IPS-18a (cell line): Measurements from ENCODE around the gene HNRNPAB.
"Not testable (repeated sequence)": the region's sequence is repeated elsewhere in the genome, so short reads cannot be mapped to it uniquely, and the experiment has no call there.

ENCODE experiments used
- H3K27ac ChIP-seq: one replicate; pipeline ENCODE4 v1.5.1; 2013; ENCODE audit warnings: low read length
- H3K27me3 ChIP-seq: one replicate; pipeline ENCODE4 v1.6.1; 2013; ENCODE audit warnings: mild to moderate bottlenecking, low read length; ENCODE audit not compliant: control insufficient read depth, insufficient read depth
- H3K36me3 ChIP-seq: one replicate; pipeline ENCODE4 v1.6.1; 2013; ENCODE audit warnings: low read depth, low read length; ENCODE audit not compliant: control insufficient read depth
- H3K4me1 ChIP-seq: one replicate; pipeline ENCODE4 v1.6.1; 2013; ENCODE audit warnings: low read depth, low read length; ENCODE audit not compliant: control insufficient read depth
- H3K4me3 ChIP-seq: one replicate; pipeline ENCODE4 v1.5.1; 2013; ENCODE audit warnings: low read length
- H3K9ac ChIP-seq: one replicate; pipeline ENCODE4 v1.6.1; 2013; ENCODE audit warnings: mild to moderate bottlenecking, low read length, moderate library complexity
- H3K9me3 ChIP-seq: one replicate; pipeline ENCODE4 v1.6.1; 2013; ENCODE audit warnings: low read depth, low read length; ENCODE audit not compliant: control insufficient read depth

The HNRNPAB gene

GRCh38 chr5:178227138-178227659 is 22.9 kb downstream of the HNRNPAB start:
- H3K36me3 ChIP-seq = peaks cover 26% of the 10 kb centered on the region
- H3K4me3 ChIP-seq = no peak overlapping the region
- peaks cover 17% of the 10 kb centered on the region for H3K4me1 ChIP-seq
- no peak overlapping the region for H3K9ac ChIP-seq
- H3K27me3 ChIP-seq = no peaks in the 10 kb centered on the region
- H3K27ac ChIP-seq = no peak overlapping the region
- H3K9me3 ChIP-seq = no peaks in the 10 kb centered on the region

GRCh38 chr5:178227929-178228328 is 23.6 kb downstream of the HNRNPAB start:
- Histone ChIP-seq H3K9ac (no peak overlapping the region), H3K27me3 (no peaks in the 10 kb centered on the region), H3K36me3 (peaks cover 26% of the 10 kb centered on the region), H3K9me3 (no peaks in the 10 kb centered on the region), H3K4me1 (peaks cover 14% of the 10 kb centered on the region), H3K27ac (no peak overlapping the region), H3K4me3 (no peak overlapping the region)

DNA sequence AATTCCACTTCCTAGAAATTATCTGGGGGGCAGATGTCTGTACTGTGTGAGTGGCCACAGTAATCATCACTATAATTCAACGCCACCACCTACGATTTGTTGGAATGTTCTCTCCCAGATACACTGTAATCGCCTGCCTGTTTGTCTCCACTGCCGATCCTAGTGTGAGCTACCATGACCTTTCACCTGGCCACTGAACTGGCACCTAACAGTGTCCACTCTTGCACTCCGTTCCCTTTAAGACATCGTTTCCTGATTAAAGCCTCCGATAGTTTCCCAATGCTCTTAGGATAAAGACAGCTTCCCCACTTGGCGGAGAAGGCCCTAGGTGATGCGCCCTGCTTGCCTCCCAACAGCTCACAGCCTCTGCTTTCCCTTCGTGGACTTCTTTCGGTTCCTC is 24.3 kb downstream of the HNRNPAB start:
- H3K27me3 ChIP-seq = no peaks in the 10 kb centered on the region
- no peak overlapping the region for H3K9ac ChIP-seq
- H3K9me3 ChIP-seq = no peaks in the 10 kb centered on the region
- H3K36me3 ChIP-seq = peaks cover 26% of the 10 kb centered on the region
- no peak overlapping the region for H3K27ac ChIP-seq
- no peak overlapping the region for H3K4me3 ChIP-seq
- H3K4me1 ChIP-seq = peaks cover 8% of the 10 kb centered on the region

DNA sequence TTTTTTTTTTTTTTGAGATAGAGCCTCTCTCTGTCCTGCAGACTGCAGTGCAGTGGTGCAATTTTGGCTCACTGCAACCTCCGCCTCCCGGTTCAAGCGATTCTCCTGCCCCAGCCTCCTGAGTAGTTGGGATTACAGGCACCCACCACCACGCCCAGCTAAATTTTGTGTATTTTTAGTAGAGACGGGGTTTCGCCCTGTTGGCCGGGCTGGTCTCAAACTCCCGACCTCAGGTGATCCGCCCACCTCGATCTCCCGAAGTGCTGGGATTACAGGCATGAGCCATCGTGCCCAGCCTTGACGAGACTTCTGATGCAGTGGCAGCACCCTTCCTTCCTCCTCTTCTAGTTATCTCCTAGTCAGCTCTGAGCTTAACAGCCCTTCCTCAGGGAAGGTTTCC is 24.8 kb downstream of the HNRNPAB start:
- not testable (repeated sequence) for H3K4me3 ChIP-seq, H3K27ac ChIP-seq, H3K4me1 ChIP-seq, H3K9ac ChIP-seq, H3K27me3 ChIP-seq, H3K9me3 ChIP-seq
- peaks cover 26% of the 10 kb centered on the region for H3K36me3 ChIP-seq

GRCh38 chr5:178229861-178230260 is 25.5 kb downstream of the HNRNPAB start:
- no peaks in the 10 kb centered on the region for H3K9me3 ChIP-seq
- peaks cover 3% of the 10 kb centered on the region for H3K4me1 ChIP-seq
- no peak overlapping the region for H3K9ac ChIP-seq
- H3K27ac ChIP-seq = no peak overlapping the region
- H3K36me3 ChIP-seq = peaks cover 26% of the 10 kb centered on the region
- H3K4me3 ChIP-seq = no peak overlapping the region
- no peaks in the 10 kb centered on the region for H3K27me3 ChIP-seq

- Histone ChIP-seq H3K4me3 (peak overlapping the region; percentile 78), H3K27me3 (no peaks in the 10 kb centered on the region), H3K4me1 (peaks cover 4% of the 10 kb centered on the region), H3K27ac (no peak overlapping the region), H3K9me3 (no peaks in the 10 kb centered on the region), H3K36me3 (peaks cover 21% of the 10 kb centered on the region), H3K9ac (peak overlapping the region; percentile 58)
Measured at GRCh38 chr5:178230879-178231538, 26.7 kb downstream of the HNRNPAB start.

- Histone ChIP-seq H3K9me3 (no peaks in the 10 kb centered on the region), H3K9ac (peak overlapping the region; percentile 58), H3K36me3 (peaks cover 21% of the 10 kb centered on the region), H3K4me1 (peaks cover 4% of the 10 kb centered on the region), H3K4me3 (peak overlapping the region; percentile 78), H3K27me3 (no peaks in the 10 kb centered on the region), H3K27ac (no peak overlapping the region)
Measured at GRCh38 chr5:178231539-178232123, 27.3 kb downstream of the HNRNPAB start.

DNA sequence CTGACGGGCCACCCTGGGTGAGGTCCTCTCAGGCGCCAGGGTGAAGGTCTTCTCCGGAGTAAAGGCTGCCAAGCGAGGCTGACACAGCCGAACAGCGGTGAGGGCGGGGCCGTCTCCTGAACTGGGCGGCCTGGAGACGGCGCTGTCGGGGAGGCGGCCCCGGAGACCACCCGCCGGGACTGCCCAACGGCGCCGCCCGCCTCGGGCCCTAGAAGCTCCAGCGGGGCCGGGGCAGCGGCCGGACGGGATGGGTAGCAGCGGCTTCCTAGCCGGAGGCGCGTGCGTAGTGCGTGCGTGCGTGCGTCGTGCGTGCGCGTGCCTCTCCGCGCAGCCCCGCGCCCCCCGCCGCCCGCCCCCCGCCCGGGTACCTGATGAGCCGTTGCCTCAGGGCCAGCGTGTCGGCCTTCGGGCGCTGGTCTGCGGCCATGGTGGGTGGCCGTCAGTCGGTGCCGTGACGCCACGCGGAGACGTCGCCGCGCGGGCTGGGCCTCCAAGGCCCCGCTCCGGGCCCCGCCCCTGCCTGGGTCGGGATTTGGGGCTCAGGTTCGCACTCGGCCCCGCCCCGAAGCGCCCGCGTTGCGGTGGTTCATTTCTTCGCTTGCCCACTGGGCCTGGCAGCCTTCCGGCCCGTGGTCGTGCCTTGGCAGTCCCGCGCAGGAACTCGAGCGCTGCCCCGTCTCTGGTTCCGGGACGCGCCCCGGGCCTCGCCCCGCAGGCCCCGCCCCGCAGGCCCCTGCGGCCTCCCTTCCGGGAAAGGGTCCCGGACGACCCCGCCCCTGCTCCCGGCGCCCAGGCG is 28.0 kb downstream of the HNRNPAB start, which contains the start of gene PHYKPL:
Gene PHYKPL (minus strand): TSS at position 679 of the 796 bp plus-strand sequence. CDS start 252 bp downstream, at position 427.
- Histone ChIP-seq H3K9ac (peak within 1 kb of the TSS; percentile 58), H3K9me3 (no peaks in the 10 kb centered on the region), H3K4me1 (peaks cover 4% of the 10 kb centered on the region), H3K27ac (no peak within 1 kb of the TSS), H3K27me3 (no peaks in the 10 kb centered on the region), H3K4me3 (peak within 1 kb of the TSS; percentile 78), H3K36me3 (peaks cover 21% of the 10 kb centered on the region)

GRCh38 chr5:178232920-178233429 is 28.6 kb downstream of the HNRNPAB start:
- no peak overlapping the region for H3K27ac ChIP-seq
- H3K27me3 ChIP-seq = no peaks in the 10 kb centered on the region
- H3K9ac ChIP-seq = peak overlapping the region; percentile 58
- H3K4me1 ChIP-seq = peaks cover 4% of the 10 kb centered on the region
- H3K36me3 ChIP-seq = peaks cover 20% of the 10 kb centered on the region
- no peaks in the 10 kb centered on the region for H3K9me3 ChIP-seq
- peak overlapping the region; percentile 78 for H3K4me3 ChIP-seq

DNA sequence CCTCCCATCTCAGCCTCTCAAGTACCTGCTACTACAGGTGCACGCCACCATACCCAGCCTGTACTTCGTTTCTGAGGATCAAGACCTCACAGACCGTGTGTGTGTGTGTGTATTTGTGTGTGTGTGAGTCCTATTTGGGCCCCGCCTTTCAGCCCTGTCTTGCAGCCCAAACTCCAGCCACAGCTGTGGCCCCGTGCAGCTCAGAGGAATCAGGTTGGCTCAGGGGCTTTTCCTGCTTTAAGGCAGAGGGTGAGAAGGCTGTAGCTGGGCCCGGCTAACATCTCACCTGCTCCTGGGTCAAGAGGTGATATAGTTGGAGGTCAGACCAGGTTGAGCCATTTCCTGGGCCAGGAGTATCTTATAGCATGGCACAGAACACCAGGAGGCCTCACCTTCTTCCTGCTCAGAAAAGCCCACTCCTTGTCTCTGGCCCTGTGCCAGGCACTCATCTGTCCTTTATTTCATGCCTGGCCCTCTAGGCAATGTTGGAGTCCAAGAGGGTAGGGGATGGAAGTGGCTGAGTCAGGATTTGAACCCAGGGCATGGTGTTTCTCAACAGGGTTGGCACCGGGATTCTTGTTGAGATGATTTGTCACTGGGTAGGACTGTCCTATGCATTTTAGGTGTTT is 29.9 kb downstream of the HNRNPAB start:
- Histone ChIP-seq H3K27ac (no peak overlapping the region), H3K27me3 (no peaks in the 10 kb centered on the region), H3K36me3 (peaks cover 10% of the 10 kb centered on the region), H3K4me3 (no peak overlapping the region), H3K9me3 (no peaks in the 10 kb centered on the region), H3K9ac (no peak overlapping the region), H3K4me1 (peaks cover 6% of the 10 kb centered on the region)
